HG03571 (cell line): ENCODE measurements around the gene CCDC201.

ENCODE experiments used
- ATAC-seq: cut with Tn5 transposase; IDR thresholded peaks from one replicate; pipeline ENCODE4 v1.9.1; 2021; ENCODE audit not compliant: unreplicated experiment

Gene CCDC201, protein sequence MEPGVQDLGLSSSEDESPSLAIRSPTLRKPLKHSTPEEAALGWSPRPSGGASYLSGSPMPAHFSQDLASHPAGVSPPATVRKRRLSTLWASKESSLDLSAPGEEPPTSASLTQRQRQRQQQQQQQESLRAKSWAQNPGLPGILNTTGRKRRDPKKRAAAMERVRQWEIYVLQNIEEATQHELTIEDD

DNA sequence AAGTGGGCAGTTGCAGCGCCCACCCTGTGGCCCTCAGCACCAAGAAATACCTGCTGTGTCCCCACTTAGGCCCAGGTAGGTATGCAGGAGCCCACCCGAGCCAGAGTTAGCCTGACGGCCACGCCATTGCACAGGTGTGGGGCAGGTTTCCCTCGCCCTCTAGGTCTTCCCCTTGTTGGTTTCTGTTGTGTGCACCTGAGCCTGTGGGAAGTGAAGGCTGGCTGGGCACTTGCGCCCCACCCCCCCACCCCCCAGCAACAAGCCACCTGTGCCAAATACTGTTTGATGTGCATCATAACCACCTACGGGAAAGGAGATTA lies at the start of gene CCDC201:
Gene CCDC201, minus strand, starts transcription at position 48 of the 320 bp plus-strand sequence. CDS start 75 bp downstream, outside the sequence.
- no peak for ATAC-seq

DNA sequence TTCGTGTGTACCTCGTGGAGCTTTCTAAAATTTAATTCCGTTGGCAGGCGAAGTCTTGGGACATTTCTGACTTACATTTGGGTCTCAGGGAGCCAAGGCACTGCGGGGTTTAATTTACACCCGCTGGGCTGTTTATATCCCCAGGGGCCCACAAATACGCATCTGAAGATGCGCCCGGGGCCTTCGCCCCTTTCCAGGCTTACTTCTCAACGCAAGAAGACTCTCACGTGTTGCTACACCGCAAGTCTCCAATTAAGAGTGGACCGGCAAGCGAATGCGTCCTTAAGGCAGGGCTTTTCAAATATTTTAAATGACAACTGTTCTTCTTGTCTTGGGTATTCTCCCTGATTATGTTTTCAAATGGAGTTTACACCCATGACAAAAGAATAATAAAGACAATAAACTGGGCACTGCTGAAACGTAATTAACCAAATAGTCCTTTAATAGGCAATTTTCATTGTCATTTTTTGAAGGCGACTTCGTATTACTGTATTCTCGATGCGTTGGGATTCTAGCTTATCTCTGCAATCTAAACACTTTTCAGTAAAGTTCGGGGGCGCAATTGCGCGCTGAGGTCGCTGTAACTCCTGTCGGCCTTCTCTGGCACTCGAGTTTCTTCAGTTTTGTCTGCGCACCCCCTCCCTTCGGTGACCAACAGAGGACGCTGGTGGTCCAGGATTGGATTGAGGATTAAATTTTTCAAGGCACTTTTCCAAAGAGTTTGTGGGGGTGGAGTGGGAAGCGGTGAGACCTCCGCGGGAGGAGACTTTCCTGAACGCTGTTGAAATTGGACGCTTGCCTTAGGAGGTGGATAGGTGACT lies 49.0 kb upstream of the CCDC201 start:
- ATAC-seq: no peak

DNA sequence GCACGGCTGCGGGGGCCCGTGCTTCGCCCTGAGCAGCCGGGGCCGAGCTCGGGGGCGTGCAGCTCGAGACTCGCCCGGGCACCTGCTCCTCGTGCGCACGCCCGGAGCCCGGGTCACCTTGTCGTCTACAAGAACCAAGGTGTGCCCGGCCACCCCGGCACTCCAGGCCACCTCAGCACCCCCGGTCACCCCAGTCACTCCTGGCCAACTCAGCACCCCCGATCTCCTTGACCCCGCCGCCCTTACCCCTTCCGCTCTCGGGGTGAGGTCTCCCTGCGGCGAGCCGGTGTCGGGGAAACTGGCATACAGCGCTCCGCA lies 48.5 kb upstream of the CCDC201 start:
- ATAC-seq: no peak

DNA sequence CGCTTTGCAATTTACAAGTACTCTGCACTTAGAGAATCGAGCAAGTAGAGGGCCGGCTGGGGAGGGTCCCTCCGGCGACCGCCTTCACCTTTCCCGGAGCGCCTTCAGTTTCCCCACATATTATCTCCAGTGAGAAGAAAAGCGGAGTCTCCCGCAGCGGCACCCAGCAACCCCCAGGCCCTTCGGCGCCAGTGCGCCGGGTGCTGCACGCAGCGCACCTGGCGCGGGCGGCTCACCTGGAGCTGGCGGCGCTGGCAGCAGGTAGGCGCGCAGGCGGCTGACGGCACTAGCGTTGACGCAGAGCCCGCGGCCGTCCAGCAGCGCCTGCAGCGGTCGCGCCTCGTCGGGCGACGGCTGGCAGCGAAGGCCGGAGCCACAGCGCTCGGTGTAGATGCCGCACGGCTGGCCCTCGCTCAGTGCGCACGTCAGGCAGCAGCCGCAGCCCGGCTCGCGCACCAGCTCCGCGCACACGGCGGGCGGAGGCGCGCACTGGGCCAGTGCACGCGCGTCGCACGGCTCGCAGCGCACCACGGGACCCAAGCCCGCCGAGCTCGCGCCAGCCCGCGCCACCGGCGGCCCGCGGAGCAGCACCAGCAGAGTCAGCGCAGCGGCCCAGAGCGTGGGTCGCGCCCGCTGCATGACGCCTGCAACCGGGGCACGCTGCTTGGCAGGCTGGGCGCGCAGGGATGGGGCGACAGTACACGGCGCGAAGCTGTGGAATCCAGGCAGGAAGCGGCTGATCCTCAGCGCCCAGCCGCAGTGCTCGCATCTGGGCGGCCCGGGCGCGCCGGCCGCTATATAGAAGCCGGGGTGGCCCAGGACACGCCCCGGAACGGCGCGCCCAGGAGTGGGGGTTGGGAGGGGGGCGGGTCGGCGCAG lies 47.9 kb upstream of the CCDC201 start, which contains the start of gene IGFBP3:
Gene IGFBP3, minus strand, starts transcription at position 771 of the 879 bp plus-strand sequence. Its CDS starts 132 bp downstream, at position 639.
- no peak for ATAC-seq

DNA sequence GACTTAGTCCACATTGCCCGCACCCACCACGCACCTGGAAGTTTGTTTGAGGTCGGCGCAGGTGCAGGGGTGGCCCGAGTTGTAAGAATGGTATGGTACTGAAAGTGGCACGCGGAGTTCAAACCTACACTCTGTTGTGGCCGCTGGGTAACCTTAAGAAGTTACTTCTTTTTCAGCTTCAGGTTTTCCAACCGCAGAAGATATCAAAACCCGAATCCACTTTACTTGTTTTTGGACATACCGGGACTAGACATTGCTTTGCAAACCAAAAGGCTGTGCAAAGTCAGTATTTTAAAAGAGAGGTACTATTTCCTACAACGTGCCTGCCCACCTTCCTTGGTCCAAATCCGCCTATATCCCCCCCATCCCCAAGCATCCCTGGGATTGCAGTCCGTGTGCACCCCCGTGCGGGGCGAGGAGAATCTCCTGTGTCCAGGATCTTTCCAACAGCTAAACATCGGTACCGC lies 47.1 kb upstream of the CCDC201 start:
- no peak for ATAC-seq

DNA sequence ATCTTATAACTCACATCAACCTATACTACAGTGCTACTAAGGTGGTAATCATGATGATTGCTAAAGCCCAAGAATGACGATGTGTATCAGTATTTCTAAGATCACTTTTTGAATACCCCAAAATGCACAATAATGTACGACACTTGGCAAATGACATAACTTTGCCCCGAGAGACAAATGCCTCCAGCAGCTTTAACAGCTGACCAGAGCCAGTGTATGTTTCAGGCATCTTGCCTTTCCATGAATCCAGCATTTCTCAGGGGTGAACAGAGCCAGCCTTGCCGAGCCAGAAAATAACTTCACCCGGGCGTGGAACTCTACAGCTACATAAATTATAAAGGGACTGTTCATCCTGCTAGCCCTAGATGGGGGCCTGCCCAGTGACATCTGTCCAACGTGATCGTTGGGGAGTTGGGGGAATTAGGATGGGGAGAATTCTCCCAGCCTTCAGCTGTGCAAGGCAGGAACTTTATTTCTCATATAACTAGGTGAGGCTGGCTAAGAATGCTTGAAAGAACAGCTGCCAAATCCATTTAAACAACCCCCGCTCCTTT lies 46.4 kb upstream of the CCDC201 start:
- no peak for ATAC-seq

DNA sequence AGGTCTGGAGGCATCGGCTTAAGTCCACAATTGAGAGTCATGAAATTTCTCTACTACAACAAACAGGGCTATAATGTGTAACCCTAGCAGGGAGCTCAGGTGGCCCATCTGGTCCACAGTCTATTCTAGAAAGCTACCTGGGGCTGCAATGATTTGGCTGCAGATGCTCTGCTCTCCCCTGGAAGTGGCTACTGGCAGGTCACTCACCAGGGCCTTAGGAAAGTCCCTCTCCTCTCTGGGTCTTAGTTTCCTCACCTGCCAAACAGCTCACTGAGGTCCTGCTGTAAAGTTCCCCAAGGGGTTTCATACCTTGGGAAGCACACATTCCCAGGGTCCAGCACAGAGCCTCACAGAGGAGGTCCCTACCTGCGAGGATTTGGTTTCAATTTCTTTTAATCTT lies 45.7 kb upstream of the CCDC201 start:
- no peak for ATAC-seq

DNA sequence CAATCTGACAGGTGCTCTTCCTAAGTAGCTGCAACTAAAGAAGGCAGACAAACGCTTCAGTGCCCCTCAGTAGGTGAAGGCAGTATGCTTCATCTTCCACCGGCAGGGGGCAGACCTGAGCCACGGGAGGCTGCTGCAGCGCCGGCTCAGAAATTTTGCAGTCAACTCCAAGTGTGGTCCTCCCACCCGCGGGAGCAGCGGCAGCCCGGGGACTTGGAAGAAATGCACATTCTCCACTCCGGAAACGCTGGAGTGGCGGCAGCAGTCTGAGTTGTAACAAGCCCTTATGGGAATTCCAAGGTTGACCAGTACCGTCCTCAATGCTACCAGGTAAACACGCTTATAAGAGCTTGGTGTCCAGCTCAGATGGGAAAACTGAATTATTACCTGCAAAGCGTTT lies 44.8 kb upstream of the CCDC201 start:
- no peak for ATAC-seq

DNA sequence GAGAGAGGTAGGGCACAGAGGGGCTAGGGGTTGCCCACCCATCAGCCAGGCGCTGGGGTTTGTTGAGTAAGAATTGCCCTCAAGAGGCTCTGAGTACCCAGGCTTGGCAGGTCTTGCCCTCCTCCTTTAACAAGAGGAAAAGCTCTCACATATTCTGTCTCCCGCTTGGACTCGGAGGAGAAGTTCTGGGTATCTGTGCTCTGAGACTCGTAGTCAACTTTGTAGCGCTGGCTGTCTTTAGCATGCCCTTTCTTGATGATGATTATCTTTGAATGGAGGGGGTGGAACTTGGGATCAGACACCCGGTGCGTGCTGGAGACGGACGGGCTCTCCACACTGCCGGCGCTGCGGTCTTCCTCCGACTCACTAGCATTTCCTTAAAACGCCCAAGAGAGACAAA lies 44.2 kb upstream of the CCDC201 start:
- ATAC-seq: no peak

DNA sequence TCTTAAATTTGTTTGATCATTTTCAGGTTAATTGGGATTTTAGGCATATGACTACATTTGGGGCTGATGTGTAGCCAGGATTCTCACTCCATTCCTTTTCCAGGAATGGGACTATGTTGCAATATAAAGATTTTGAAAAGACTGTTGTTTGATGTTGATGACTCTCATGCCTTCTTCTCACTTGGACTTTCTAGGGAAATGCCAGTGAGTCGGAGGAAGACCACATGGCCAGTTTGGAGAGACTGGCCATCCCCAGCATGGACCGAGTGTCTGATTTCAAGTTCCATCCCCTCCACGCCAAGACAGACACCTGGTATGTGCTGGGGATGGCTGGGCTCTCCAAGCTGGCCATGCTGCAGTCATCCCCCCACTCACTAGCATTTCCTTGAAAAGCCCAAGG lies 42.7 kb upstream of the CCDC201 start:
- no peak for ATAC-seq

DNA sequence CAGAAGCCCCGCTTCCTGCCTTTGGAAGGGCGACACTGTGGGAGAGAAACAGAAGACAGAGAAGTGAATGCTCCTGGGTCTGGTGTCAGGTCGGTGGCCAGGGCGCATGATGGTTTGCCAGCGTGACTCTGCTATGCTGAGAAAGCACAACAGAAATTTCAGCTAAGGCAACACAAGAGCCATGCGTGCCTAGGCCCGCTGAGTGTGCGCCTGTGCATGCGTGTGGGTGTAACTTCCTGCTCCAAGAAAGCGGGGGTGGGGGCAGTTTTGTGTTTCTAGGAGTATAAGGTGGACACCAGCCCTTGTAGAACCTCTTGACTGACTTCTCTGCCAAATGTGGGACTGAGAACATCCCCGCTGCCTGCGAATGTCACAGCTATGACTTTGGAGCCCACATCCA lies 42.0 kb upstream of the CCDC201 start:
- no peak for ATAC-seq

DNA sequence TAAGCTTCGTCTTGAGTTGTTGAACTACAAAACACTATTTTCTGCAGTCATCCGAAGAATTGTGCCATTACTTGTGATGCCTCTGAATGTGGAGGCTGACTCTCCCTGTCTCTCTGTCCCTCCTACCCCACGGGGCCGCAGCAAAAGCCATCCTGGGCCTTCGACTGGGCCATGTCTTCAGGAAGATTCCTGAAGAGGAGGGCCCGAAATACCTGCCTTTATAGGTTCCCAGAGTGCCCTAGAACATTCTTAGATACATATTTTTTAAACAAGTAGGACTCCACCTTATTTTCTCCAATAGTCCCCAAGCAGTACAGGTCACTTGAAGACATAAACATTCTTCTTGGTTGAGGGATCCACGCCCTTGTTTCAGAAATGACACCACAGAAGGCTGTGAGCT lies 40.1 kb upstream of the CCDC201 start:
- no peak for ATAC-seq

DNA sequence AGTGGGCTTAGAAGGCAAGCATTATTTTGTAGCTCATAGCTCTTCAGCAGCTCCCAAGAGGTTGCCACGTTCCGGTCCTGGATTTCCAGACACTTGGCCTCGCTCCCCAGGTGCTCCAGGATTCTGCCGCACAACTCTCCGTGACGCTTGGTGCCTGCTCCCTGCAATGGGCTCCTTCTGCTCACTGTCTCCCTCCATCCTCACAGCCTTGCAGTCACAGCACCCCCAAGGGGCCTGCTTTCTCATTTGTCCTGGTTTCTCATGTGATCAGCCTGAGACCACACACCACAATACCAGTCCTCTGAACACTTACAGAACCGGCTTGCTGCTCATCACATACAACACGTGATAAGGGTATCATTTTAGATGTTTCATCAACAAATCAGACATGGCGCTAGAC lies 38.4 kb upstream of the CCDC201 start:
- no peak for ATAC-seq

DNA sequence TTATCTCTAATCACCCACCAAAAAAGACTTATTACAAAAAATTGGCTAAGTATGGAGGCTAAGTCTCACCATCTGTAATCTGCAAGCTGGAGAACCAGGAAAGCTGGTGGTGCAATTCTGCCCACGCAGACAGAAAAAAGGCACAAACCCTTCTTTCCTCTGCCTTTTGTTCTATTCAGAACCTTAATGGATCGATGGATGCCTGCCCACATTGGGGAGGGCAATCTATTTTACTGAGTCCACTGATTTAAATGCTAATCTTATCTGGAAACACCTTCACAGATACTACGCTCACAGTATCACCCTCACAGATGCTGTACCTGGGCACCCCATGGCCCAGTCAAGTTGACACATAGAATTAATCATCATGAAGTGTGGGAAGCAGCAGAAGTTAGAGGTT lies 38.0 kb upstream of the CCDC201 start:
- no peak for ATAC-seq

DNA sequence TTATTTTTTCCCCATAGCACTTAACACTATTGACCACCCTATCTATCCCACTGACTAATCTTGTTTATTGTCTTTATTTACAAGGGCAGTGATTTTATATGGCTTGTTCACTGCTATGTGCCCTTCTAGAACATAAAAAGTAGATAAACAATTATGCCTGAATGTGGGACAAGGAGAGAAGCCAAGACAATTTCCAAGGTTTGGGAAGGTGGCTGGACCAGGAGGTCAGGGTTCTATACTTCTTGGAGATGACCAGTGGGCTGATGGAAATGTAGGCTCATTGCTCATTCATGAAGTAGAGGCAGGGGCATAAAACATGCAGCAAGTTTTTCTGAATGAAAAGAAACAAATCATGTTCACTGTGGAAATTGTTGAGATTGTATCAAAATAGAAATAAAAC lies 36.7 kb upstream of the CCDC201 start:
- no peak for ATAC-seq

DNA sequence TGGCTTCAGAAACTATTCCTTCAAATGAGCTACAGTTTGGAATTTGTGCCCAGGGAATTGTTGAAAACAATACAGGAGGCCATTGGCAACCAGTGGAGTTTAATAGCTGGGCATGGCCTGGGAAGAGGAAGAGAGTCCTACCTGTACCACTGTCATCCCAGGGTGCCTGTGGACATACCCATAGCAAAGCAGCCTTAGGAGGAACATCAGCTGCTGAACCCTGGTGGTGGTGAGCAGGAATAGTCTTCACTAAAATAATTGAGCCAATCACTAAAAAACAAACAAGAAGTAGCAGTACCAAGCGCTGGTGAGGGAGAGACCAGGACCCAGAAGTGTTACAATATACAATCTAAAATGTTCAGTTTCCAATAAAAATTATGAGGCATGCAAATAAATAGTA lies 29.9 kb upstream of the CCDC201 start:
- no peak for ATAC-seq

DNA sequence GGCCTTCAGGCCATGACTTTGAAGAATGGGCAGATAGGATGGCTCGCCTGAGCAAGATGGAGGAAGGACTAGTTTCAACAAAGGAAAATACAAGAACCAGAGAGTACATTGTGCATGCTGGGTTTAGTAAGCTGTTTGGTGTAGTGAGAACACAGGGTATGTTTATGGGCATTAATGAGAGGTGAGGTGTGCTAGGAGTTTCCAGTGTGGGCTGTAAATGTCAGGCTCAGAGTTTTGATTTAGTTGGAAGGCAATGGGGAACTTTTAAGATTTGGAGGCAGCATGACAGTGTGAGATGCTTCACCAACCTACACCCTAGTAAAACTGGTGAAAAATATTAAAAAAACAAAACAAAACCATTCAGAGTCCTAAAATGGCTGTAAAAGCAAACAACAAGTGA lies 28.7 kb upstream of the CCDC201 start:
- ATAC-seq: no peak

DNA sequence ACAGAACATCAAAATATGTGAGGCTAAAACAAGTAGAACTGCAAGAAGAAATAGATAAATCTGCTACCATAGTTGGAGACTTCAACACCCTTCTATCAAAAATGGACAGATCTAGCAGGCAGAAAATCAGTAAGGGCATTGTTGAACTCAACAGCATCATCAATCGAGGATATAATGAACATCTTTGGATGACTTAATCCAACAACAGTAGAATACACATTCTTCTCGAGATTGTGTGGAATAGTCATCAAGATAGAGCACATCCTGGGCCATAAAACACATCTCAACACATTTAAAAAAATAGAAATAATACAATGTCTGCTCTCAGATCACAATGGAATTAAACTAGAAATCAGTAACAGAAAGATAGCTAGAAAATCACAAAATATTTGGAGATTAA lies 25.3 kb upstream of the CCDC201 start:
- no peak for ATAC-seq

DNA sequence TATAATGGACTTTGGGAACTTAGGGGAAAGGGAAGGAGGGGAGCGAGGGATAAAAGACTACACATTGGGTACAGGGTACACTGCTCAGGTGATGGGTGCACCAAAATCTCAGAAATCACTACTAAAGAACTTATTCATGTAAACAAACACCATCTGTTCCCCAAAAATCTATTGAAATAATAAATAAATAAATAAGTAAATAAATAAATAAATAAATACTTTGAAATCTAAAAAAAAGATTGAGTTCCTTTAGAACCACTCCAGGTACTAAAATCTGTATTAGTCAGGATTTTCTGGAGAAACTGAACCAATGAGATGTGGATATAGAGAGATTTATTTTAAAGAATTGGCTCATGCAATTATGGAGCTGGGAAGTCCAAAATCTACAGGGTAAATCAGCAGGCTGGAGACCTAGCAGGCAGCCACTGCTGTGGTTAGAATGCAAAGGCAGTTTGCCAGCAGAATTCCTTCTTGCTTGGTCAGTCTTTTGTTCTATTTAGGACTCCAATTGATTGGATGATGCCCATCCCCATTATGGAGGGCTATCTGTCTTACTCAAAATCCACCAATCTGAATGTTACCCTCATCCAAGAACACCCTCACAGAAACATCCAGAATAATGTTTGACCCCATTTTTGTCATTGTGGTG lies 24.3 kb upstream of the CCDC201 start:
- no peak for ATAC-seq

DNA sequence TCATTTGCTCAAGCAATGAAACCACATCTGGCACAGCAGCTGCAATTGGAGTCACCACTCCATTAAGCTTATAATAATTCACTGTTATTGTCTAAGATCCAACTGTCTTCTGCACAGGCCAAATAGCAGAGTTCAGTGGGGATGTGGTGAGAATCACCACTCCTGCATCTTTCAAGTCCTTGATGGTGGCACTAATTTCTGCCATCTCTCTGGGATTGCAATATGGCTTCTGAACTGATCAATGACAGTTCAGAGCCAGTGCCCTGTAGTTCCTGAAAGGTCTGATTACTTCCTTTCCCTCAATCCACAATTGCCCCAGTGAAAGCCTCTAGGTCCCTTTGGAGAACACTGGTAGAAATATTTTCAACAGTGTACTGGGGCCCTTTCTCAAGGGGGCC lies 21.8 kb upstream of the CCDC201 start:
- ATAC-seq: no peak
